Fibroblast of lung (primary cell): Measurements from ENCODE around the gene IL27RA. TPM values are rescaled to one million over a fixed set of nuclear protein-coding genes. Genes with fewer than 3 reads are reported as not detected.
A peak's percentile ranks its signal among the peaks of the same experiment; 100 is the strongest.

Source experiments
- DNase-seq, 2 donors: peaks; one replicate each; pipeline versions ENCODE4 v3.0.0 to v3.0.0-alpha.2; 2010; ENCODE audit warnings: low read depth in 2 of 2
- H2AFZ ChIP-seq: 2 replicates; pipeline ENCODE4 v1.5.1; 2012; ENCODE audit warnings: low read length, control low read depth, inconsistent platforms
- H3K27ac ChIP-seq: 2 replicates; pipeline ENCODE4 v1.5.1; 2011; ENCODE audit warnings: low read length, control low read depth; ENCODE audit not compliant: insufficient read depth
- H3K27me3 ChIP-seq: 2 replicates; pipeline ENCODE4 v1.5.1; 2011; ENCODE audit warnings: mild to moderate bottlenecking, low read length; ENCODE audit not compliant: control insufficient read depth, insufficient read depth
- H3K36me3 ChIP-seq: 2 replicates; pipeline ENCODE4 v1.5.1; 2011; ENCODE audit warnings: low read length; ENCODE audit not compliant: control insufficient read depth, insufficient read depth
- H3K4me1 ChIP-seq: 2 replicates; pipeline ENCODE4 v1.5.1; 2011; ENCODE audit warnings: low read length; ENCODE audit not compliant: control insufficient read depth, insufficient read depth; ENCODE audit errors: extremely low read depth
- H3K4me2 ChIP-seq: 2 replicates; pipeline ENCODE4 v1.5.1; 2011; ENCODE audit warnings: low read length, control low read depth; ENCODE audit not compliant: insufficient read depth; ENCODE audit errors: extremely low read depth
- H3K4me3 ChIP-seq, 4 experiments: fragments of 200-600 bp in 1 of 4; sonication (generic) in 1 of 4; replicated peaks in 1 of 4; 2 replicates each; pipeline ENCODE4 v1.5.1; 2011 to 2016; ENCODE audit warnings: low read length in 4 of 4, low read depth in 3 of 4, mild to moderate bottlenecking in 3 of 4, control low read depth in 2 of 4, inconsistent platforms in 1 of 4, mixed read lengths in 1 of 4; ENCODE audit not compliant: insufficient read depth in 1 of 4; ENCODE audit errors: control extremely low read depth in 1 of 4
- H3K79me2 ChIP-seq: 2 replicates; pipeline ENCODE4 v1.5.1; 2012; ENCODE audit warnings: mild to moderate bottlenecking, low read length, inconsistent platforms; ENCODE audit not compliant: control insufficient read depth, insufficient read depth
- H3K9ac ChIP-seq: 2 replicates; pipeline ENCODE4 v1.5.1; 2011; ENCODE audit warnings: mild to moderate bottlenecking, low read length, control low read depth; ENCODE audit not compliant: insufficient read depth
- H3K9me3 ChIP-seq: 2 replicates; pipeline ENCODE4 v1.5.1; 2012; ENCODE audit warnings: low read depth, low read length; ENCODE audit not compliant: control insufficient read depth, insufficient read depth
- H4K20me1 ChIP-seq: 2 replicates; pipeline ENCODE4 v1.5.1; 2011; ENCODE audit warnings: low read length; ENCODE audit not compliant: control insufficient read depth, insufficient read depth; ENCODE audit errors: extremely low read depth
- EZH2 ChIP-seq: IDR thresholded peaks from 2 replicates; pipeline ENCODE4 v1.5.1; 2012; ENCODE audit warnings: low read length, control low read depth, mild to moderate bottlenecking; ENCODE audit errors: missing control alignments
- polyA plus RNA-seq, 2 donors: library from polyadenylated mRNA; depleted of rRNA in 1 of 2; stranded (reverse) in 1 of 2; unstranded in 1 of 2; fragments of >200 nt; gene quantifications; 2 replicates each; pipeline ENCODE4 v1.2.1, GENCODE V29; 2011 to 2012; ENCODE audit warnings: missing spikeins in 1 of 2
- total RNA-seq: library from RNA; depleted of rRNA; stranded (reverse); fragments of >200 nt; gene quantifications from 2 replicates; pipeline ENCODE4 v1.2.1, GENCODE V29; 2014
- TF ChIP-seq, protein P1 (sequence below), 2 donors: IDR thresholded peaks in 1 of 2; conservative IDR thresholded peaks in 1 of 2; 1 replicate in 1 of 2; 2 replicates in 1 of 2; pipeline ENCODE4 v1.5.1; 2011 to 2012; ENCODE audit warnings: low read length in 2 of 2, control low read depth in 1 of 2, inconsistent platforms in 1 of 2, low read depth in 1 of 2, mild to moderate bottlenecking in 1 of 2

IL27RA gene
- total and polyA plus RNA-seq, 2 donors (not counting 1 experiment from before 2014, with no cell fraction given), result 0.84 to 2.1 TPM

DNA sequence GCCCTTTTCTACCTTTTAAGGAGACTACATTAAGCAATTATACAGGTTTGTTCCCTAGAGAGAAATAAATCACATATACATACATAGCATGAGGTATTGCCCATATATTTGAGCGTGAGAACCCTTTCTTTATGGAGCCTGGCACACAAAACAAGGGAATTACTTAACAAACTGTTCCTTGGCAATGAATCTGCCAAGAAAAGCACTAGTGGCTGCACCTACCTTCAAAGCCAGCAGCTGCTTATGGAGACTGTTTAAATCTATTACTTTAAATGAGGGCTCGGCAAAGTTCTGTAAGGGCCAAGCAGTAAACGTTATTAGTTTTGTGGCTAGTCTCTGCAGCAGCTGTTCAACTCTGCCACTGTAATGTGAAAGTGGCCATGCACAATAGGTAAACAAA is 32.5 kb upstream of the IL27RA start:
- Histone ChIP-seq H3K4me3 (no peak overlapping the region), H2AFZ (no peak overlapping the region), H3K79me2 (peaks cover 5% of the 10 kb centered on the region), H3K36me3 (no peaks in the 10 kb centered on the region), H3K9ac (no peak overlapping the region), H3K27me3 (no peaks in the 10 kb centered on the region), H3K4me1 (peaks cover 8% of the 10 kb centered on the region), H3K27ac (no peak overlapping the region), H3K4me2 (no peak overlapping the region), H3K9me3 (no peaks in the 10 kb centered on the region), H4K20me1 (no peaks in the 10 kb centered on the region)
- DNase-seq, result no peak
- TF ChIP-seq EZH2, result no peak
- TF ChIP-seq, protein P1, sequence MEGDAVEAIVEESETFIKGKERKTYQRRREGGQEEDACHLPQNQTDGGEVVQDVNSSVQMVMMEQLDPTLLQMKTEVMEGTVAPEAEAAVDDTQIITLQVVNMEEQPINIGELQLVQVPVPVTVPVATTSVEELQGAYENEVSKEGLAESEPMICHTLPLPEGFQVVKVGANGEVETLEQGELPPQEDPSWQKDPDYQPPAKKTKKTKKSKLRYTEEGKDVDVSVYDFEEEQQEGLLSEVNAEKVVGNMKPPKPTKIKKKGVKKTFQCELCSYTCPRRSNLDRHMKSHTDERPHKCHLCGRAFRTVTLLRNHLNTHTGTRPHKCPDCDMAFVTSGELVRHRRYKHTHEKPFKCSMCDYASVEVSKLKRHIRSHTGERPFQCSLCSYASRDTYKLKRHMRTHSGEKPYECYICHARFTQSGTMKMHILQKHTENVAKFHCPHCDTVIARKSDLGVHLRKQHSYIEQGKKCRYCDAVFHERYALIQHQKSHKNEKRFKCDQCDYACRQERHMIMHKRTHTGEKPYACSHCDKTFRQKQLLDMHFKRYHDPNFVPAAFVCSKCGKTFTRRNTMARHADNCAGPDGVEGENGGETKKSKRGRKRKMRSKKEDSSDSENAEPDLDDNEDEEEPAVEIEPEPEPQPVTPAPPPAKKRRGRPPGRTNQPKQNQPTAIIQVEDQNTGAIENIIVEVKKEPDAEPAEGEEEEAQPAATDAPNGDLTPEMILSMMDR (conservative IDR thresholded peaks at IDR 0.05 in 1 of 2, IDR thresholded peaks at IDR 0.05 in 1 of 2; ENCODE audit: low read depth in 1 of 2, low read length in 2 of 2), result no peak

GRCh38 chr19:14000691-14001375 is 30.7 kb upstream of the IL27RA start:
- Histone ChIP-seq H2AFZ (no peak overlapping the region), H3K36me3 (no peaks in the 10 kb centered on the region), H3K4me3 (no peak overlapping the region), H3K9me3 (no peaks in the 10 kb centered on the region), H3K4me2 (no peak overlapping the region), H3K27ac (no peak overlapping the region), H4K20me1 (no peaks in the 10 kb centered on the region), H3K79me2 (peaks cover 5% of the 10 kb centered on the region), H3K27me3 (no peaks in the 10 kb centered on the region), H3K4me1 (peaks cover 15% of the 10 kb centered on the region), H3K9ac (no peak overlapping the region)
- TF ChIP-seq, protein P1 (conservative IDR thresholded peaks at IDR 0.05 in 1 of 2, IDR thresholded peaks at IDR 0.05 in 1 of 2; ENCODE audit: low read depth in 1 of 2, low read length in 2 of 2), result no peak
- TF ChIP-seq EZH2, result no peak
- DNase-seq, result no peak

DNA sequence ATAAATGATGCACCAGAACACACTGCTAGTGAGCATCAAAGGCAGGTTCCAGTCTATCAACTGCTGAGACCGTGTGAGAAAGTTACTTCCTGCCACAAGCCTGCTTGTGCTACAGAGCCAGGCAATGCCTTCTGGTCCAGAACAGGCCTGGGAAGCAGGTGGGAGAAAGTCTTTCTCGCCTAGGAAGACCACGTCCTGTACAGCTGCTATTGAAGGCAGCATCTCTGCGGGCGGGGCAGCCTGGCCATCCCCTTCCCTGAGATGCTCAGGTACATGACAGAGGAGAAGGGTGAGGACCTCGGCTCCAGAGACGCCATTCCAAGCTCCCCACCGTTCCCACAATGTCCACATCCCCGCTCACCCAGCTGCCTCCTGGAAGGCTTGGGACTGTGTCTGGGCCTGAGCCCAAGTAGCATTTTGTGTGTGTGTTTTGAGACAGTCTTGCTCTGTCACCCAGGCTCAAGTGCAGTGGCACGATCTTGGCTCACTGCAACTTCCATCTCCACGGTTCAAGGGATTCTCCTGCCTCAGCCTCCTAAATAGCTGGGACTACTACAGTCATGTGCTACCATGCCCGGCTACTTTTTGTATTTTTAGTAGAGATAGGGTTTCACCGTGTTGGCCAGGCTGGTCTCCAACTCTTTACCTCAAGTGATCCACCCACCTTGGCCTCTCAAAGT is 28.9 kb upstream of the IL27RA start:
- H3K4me3 ChIP-seq, result no peak overlapping the region
- DNase-seq, result no peak
- no peaks in the 10 kb centered on the region for H3K36me3 ChIP-seq
- no peaks in the 10 kb centered on the region for H3K9me3 ChIP-seq
- H3K27me3 ChIP-seq, result no peaks in the 10 kb centered on the region
- peaks cover 15% of the 10 kb centered on the region for H3K4me1 ChIP-seq
- H3K27ac ChIP-seq, result peak overlapping the region; percentile 39
- TF ChIP-seq, protein P1 (conservative IDR thresholded peaks at IDR 0.05 in 1 of 2, IDR thresholded peaks at IDR 0.05 in 1 of 2; ENCODE audit: low read depth in 1 of 2, low read length in 2 of 2), result no peak
- no peak for TF ChIP-seq EZH2
- H3K4me2 ChIP-seq, result no peak overlapping the region
- no peak overlapping the region for H3K9ac ChIP-seq
- H3K79me2 ChIP-seq, result peaks cover 5% of the 10 kb centered on the region
- peak overlapping the region; percentile 52 for H2AFZ ChIP-seq
- no peaks in the 10 kb centered on the region for H4K20me1 ChIP-seq
